ENCODE results near the gene LEPR.
A peak's percentile ranks its signal among the peaks of the same experiment; 100 is the strongest.

Gene LEPR

GRCh38 chr1:65425697-65426096 lies 5.2 kb downstream of the LEPR start:
- no peak overlapping the region for H3K4me3 ChIP-seq (ENCODE audit: control insufficient read depth, low read depth, low read length)
- TF ChIP-seq CTCF (conservative IDR thresholded peaks at IDR 0.05; ENCODE audit: control insufficient read depth, insufficient read depth, low read depth, low read length), result no peak
- peak; percentile 89 for DNase-seq (ENCODE audit: low read depth)

- TF ChIP-seq CTCF (conservative IDR thresholded peaks at IDR 0.05; ENCODE audit: control insufficient read depth, insufficient read depth, low read depth, low read length), result no peak
- no peak for DNase-seq (ENCODE audit: low read depth)
- H3K4me3 ChIP-seq (ENCODE audit: control insufficient read depth, low read depth, low read length), result no peak overlapping the region
Observed at GRCh38 chr1:65429078-65429477, 8.6 kb downstream of the LEPR start.

GRCh38 chr1:65429806-65430205 lies 9.3 kb downstream of the LEPR start:
- no peak for TF ChIP-seq CTCF (conservative IDR thresholded peaks at IDR 0.05; ENCODE audit: control insufficient read depth, insufficient read depth, low read depth, low read length)
- no peak overlapping the region for H3K4me3 ChIP-seq (ENCODE audit: control insufficient read depth, low read depth, low read length)
- peak; percentile 87 for DNase-seq (ENCODE audit: low read depth)

- H3K4me3 ChIP-seq (ENCODE audit: control insufficient read depth, low read depth, low read length), result no peak overlapping the region
- DNase-seq (ENCODE audit: low read depth), result peak; percentile 65
- peak; percentile 59 for TF ChIP-seq CTCF (conservative IDR thresholded peaks at IDR 0.05; ENCODE audit: control insufficient read depth, insufficient read depth, low read depth, low read length)
Observed at GRCh38 chr1:65431111-65431705, 10.7 kb downstream of the LEPR start.

GRCh38 chr1:65432918-65433317 lies 12.4 kb downstream of the LEPR start:
- no peak for TF ChIP-seq CTCF (conservative IDR thresholded peaks at IDR 0.05; ENCODE audit: control insufficient read depth, insufficient read depth, low read depth, low read length)
- no peak overlapping the region for H3K4me3 ChIP-seq (ENCODE audit: control insufficient read depth, low read depth, low read length)
- DNase-seq (ENCODE audit: low read depth), result no peak

GRCh38 chr1:65434255-65434654 lies 13.8 kb downstream of the LEPR start:
- no peak for DNase-seq (ENCODE audit: low read depth)
- H3K4me3 ChIP-seq (ENCODE audit: control insufficient read depth, low read depth, low read length), result no peak overlapping the region
- TF ChIP-seq CTCF (conservative IDR thresholded peaks at IDR 0.05; ENCODE audit: control insufficient read depth, insufficient read depth, low read depth, low read length), result no peak

- DNase-seq (ENCODE audit: low read depth), result no peak
- TF ChIP-seq CTCF (conservative IDR thresholded peaks at IDR 0.05; ENCODE audit: control insufficient read depth, insufficient read depth, low read depth, low read length), result no peak
- H3K4me3 ChIP-seq (ENCODE audit: control insufficient read depth, low read depth, low read length), result no peak overlapping the region
Observed at GRCh38 chr1:65434760-65435159, 14.3 kb downstream of the LEPR start.

All from fibroblast of mammary gland (primary cell).